ENCODE data around the gene RIC1.

DNA sequence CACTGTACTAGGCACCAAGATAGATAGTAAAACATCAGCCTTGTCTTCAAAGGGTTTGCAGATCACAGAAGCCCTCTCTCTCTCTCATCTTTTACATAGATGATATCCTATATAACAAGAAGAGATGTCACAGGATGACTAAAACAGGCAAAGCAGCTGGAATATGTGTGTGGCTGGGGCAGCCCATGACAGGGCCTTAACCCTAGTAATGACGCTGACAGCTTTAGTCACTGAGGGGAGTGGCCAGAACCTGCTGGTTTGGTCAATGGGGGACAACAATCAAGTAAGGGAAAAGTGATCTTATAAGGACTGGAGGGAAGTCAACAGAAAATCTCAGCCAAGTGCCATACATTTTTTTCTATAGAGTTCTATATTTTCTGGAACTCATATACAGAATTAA, 41.9 kb upstream of the RIC1 start:
- TF ChIP-seq CTCF (IDR thresholded peaks at IDR 0.05) (no peak), POLR2AphosphoS5 (IDR thresholded peaks at IDR 0.05) (no peak)

Measured in breast epithelium (tissue), 3 donors.